ENCODE data around the gene SV2C.

SV2C gene

DNA sequence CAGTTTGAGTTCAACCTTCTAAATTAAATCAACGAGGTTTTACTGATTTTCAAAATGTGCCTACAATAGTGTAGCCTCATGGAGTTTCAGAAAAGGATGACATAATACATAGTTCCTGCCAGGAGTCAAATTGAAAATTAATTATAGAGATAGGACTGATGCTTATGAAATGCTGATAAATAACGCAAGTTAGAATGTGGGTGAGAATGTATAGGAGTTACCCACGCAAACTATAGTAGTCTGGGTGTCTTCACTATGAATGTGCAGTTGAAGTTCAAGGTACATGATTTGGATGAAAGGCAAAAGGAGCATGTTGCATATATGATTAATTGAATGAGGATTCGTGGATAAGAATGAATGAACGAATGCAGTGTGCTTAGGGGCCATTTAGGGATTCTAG, 95.7 kb downstream of the SV2C start:
- no peak overlapping the region for H3K4me3 ChIP-seq (replicated peaks in 1 of 2; ENCODE audit: low read depth in 2 of 2, low read length in 2 of 2)
- TF ChIP-seq, protein P1, sequence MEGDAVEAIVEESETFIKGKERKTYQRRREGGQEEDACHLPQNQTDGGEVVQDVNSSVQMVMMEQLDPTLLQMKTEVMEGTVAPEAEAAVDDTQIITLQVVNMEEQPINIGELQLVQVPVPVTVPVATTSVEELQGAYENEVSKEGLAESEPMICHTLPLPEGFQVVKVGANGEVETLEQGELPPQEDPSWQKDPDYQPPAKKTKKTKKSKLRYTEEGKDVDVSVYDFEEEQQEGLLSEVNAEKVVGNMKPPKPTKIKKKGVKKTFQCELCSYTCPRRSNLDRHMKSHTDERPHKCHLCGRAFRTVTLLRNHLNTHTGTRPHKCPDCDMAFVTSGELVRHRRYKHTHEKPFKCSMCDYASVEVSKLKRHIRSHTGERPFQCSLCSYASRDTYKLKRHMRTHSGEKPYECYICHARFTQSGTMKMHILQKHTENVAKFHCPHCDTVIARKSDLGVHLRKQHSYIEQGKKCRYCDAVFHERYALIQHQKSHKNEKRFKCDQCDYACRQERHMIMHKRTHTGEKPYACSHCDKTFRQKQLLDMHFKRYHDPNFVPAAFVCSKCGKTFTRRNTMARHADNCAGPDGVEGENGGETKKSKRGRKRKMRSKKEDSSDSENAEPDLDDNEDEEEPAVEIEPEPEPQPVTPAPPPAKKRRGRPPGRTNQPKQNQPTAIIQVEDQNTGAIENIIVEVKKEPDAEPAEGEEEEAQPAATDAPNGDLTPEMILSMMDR (IDR thresholded peaks at IDR 0.05; ENCODE audit: low read depth, low read length), result no peak
- no peak for DNase-seq (ENCODE audit: low read depth in 2 of 2)

DNA sequence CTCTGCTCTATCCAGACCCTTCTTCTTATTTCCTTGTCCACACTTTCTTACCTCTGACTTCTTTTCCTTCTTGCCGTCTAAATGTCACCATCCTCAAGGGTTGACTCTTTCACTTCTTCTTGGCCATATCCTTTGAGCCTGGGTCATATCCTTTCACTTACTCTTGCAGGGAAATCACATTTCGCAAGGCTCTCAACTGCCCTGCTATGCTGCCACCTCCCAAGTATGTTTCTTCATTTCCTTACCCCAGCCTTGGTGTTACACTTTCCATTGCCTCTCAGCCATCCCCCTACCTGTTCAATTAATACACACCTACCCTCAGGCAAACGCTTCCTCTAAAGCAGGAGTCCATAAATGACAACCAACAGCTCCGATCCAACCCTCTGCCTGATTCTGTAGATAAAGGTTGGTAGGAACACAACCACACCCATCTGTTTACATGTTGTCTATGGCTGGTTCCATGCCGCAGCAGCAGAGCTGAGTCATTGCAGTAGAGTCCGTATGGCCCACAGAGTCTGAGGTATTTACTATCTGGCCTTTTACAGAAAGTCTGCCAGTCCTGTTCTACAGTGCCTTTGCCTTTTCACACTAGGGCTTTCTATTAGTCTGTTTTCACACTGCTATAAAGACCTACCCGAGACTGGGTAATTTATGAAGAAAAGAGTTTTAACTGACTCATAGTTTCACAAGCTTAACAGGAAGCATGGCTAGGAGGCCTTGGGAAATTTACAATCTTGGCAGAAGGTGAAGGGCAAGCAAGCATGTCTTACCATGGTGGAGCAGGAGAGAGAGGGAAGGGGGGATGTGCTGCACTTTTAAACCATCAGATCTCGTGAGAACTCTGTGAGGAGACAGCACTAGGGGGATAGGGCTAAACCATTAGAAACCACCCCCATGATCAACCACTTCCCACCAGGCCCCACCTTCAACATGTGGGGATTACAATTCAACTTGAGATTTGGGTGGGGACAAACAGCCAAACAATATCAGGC, 97.9 kb downstream of the SV2C start:
- DNase-seq (ENCODE audit: low read depth in 2 of 2), result no peak
- TF ChIP-seq, protein P1 (IDR thresholded peaks at IDR 0.05; ENCODE audit: low read depth, low read length), result no peak
- no peak overlapping the region for H3K4me3 ChIP-seq (replicated peaks in 1 of 2; ENCODE audit: low read depth in 2 of 2, low read length in 2 of 2)

DNA sequence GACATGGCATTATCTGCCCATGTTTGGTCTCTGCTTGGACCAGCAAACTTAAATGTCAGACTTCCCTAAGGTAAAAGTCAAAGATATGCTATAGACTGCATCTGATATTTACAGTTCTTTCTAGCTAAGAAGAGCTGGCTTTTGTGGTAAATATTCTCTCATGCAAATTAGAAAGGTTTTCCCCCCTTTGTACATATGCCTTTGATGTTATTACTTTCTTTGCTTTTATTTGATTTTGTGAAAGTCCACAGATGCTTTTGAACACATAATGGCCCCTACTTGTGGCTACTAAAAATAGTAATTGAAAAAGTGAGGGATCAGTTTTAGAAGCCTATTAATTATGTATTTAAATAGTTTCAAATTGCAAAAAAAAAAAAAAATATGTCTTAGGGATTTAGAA, 104.2 kb downstream of the SV2C start:
- DNase-seq (ENCODE audit: low read depth in 2 of 2), result no peak
- no peak overlapping the region for H3K4me3 ChIP-seq (replicated peaks in 1 of 2; ENCODE audit: low read depth in 2 of 2, low read length in 2 of 2)
- TF ChIP-seq, protein P1 (IDR thresholded peaks at IDR 0.05; ENCODE audit: low read depth, low read length), result no peak

DNA sequence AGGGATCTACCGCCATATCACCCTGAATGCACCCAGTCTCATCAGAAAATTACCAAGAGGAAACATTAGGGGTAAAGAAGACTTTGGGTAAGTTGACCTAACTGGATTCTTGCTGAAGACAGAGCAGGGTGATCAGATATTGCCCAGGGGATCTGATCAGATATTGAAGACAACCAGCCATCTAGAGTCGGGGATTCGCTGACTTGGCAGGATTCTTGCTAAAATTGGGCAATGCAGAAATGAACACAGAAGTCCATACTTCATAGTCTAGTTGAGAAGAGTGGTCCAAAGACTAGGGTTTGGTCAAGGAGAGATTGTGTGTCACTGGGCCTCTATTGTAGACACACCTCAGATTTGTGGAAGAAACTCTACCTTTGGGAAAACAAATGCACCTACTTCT, 107.2 kb downstream of the SV2C start:
- DNase-seq (ENCODE audit: low read depth in 2 of 2), result no peak
- H3K4me3 ChIP-seq (replicated peaks in 1 of 2; ENCODE audit: low read depth in 2 of 2, low read length in 2 of 2), result no peak overlapping the region
- TF ChIP-seq, protein P1 (IDR thresholded peaks at IDR 0.05; ENCODE audit: low read depth, low read length), result no peak

DNA sequence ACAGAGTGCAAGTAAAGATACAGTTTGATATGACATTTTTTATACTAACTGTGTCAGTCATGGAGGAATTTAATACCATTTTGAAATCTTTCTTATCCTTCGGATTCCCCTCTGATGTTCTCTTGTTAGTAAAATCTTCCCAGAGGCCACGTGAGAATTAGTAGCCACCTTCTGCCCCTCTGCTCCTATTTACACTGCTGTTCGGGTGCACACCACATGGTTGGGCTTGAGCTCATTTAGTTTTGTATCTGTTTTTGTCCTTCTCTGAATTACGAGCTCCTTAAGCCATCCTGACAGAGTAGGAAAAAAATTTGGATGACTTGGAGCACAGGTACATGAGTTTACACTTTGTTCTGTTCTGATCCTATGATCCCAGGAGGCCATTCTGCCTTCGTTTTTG, 109.7 kb downstream of the SV2C start:
- H3K4me3 ChIP-seq (replicated peaks in 1 of 2; ENCODE audit: low read depth in 2 of 2, low read length in 2 of 2), result no peak overlapping the region
- TF ChIP-seq, protein P1 (IDR thresholded peaks at IDR 0.05; ENCODE audit: low read depth, low read length), result no peak
- DNase-seq (ENCODE audit: low read depth in 2 of 2), result no peak

DNA sequence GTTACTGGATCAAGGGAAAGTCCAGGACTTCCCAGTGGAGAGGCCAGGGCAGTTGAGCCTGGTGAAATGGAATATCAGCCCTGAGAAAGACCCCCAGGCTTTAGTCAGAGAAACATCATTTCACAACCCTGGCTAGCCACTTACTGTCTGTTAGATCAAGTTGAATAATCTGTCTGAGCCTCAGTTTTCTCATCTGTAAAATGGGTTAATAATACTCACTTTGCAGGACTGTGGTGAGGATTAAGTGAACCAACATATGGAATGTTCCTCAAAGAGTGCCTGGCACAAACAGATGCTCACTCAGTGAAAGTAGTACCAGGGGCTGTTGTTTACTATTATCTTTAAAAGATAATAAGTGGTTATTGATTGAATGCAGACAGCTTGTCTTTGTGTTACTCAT, 110.5 kb downstream of the SV2C start:
- no peak overlapping the region for H3K4me3 ChIP-seq (replicated peaks in 1 of 2; ENCODE audit: low read depth in 2 of 2, low read length in 2 of 2)
- no peak for DNase-seq (ENCODE audit: low read depth in 2 of 2)
- TF ChIP-seq, protein P1 (IDR thresholded peaks at IDR 0.05; ENCODE audit: low read depth, low read length), result no peak

Data from cardiac fibroblast (primary cell).